ENCODE measurements around the gene CGB7. TPM values are rescaled to one million over a fixed set of nuclear protein-coding genes. Genes with fewer than 3 reads are reported as not detected.
"Not testable (repeated sequence)": the region's sequence is repeated elsewhere in the genome, so short reads cannot be mapped to it uniquely, and the experiment has no call there.

Gene CGB7
- total RNA-seq, 1 donor from 2014 or later = not detected

GRCh38 chr19:49042666-49043065 is 14.9 kb downstream of the CGB7 start:
- DNase-seq (ENCODE audit: low spot score) = not testable (repeated sequence)

GRCh38 chr19:49042177-49042576 is 15.4 kb downstream of the CGB7 start:
- no peak for DNase-seq (ENCODE audit: low spot score)

GRCh38 chr19:49039736-49040135 is 17.8 kb downstream of the CGB7 start:
- DNase-seq (ENCODE audit: low spot score) = not testable (repeated sequence)

- not testable (repeated sequence) for DNase-seq (ENCODE audit: low spot score)
Measured at GRCh38 chr19:49038557-49039276, 18.8 kb downstream of the CGB7 start.

GRCh38 chr19:49038111-49038510 is 19.4 kb downstream of the CGB7 start:
- not testable (repeated sequence) for DNase-seq (ENCODE audit: low spot score)

GRCh38 chr19:49036815-49037214 is 20.7 kb downstream of the CGB7 start, which contains the start of gene CGB1:
Gene CGB1 (minus strand): TSS chr19:49036895. CDS start chr19:49036711, 184 bp downstream.
- not testable (repeated sequence) for DNase-seq (ENCODE audit: low spot score)

- DNase-seq (ENCODE audit: low spot score) = not testable (repeated sequence)
Measured at GRCh38 chr19:49031642-49032301, 25.8 kb downstream of the CGB7 start, which contains the start of gene CGB2. Gene CGB2 (plus strand): TSS chr19:49031890. CDS start chr19:49032096, 206 bp downstream.

GRCh38 chr19:49030323-49030722 is 27.2 kb downstream of the CGB7 start:
- DNase-seq (ENCODE audit: low spot score) = not testable (repeated sequence)

- not testable (repeated sequence) for DNase-seq (ENCODE audit: low spot score)
Measured at GRCh38 chr19:49029749-49030148, 27.8 kb downstream of the CGB7 start.

- DNase-seq (ENCODE audit: low spot score) = not testable (repeated sequence)
Measured at GRCh38 chr19:49028686-49029085, 28.9 kb downstream of the CGB7 start.

- DNase-seq (ENCODE audit: low spot score) = not testable (repeated sequence)
Measured at GRCh38 chr19:49025599-49025998, 31.9 kb downstream of the CGB7 start.

GRCh38 chr19:49025088-49025487 is 32.5 kb downstream of the CGB7 start:
- not testable (repeated sequence) for DNase-seq (ENCODE audit: low spot score)

- DNase-seq (ENCODE audit: low spot score) = not testable (repeated sequence)
Measured at GRCh38 chr19:49024233-49024632, 33.3 kb downstream of the CGB7 start, which contains the start of gene CGB3. Gene CGB3 (minus strand): TSS chr19:49024333. CDS start chr19:49023971, 362 bp downstream.

- DNase-seq (ENCODE audit: low spot score) = no peak
Measured at GRCh38 chr19:49022116-49022515, 35.4 kb downstream of the CGB7 start.

GRCh38 chr19:49020931-49021895 is 36.3 kb downstream of the CGB7 start:
- DNase-seq (ENCODE audit: low spot score) = no peak

GRCh38 chr19:49020342-49020741 is 37.2 kb downstream of the CGB7 start:
- DNase-seq (ENCODE audit: low spot score) = no peak

GRCh38 chr19:49019242-49019932 is 38.2 kb downstream of the CGB7 start:
- no peak for DNase-seq (ENCODE audit: low spot score)

- DNase-seq (ENCODE audit: low spot score) = not testable (repeated sequence)
Measured at GRCh38 chr19:49018388-49019241, 38.9 kb downstream of the CGB7 start.

GRCh38 chr19:49017666-49018351 is 39.7 kb downstream of the CGB7 start:
- no peak for DNase-seq (ENCODE audit: low spot score)

All from mesenteric fat pad (tissue), 1 donor.